Hepatocyte (in vitro differentiated cells): Measurements from ENCODE around the gene CHADL.

Experiments
- CTCF ChIP-seq: fragments of 200-600 bp; sonication (generic); IDR thresholded peaks from 2 replicates; pipeline ENCODE4 v1.5.1; 2016; ENCODE audit warnings: antibody characterized with exemption, mild to moderate bottlenecking; ENCODE audit not compliant: poor library complexity
- EZH2 ChIP-seq: fragments of 200-600 bp; sonication (generic); IDR thresholded peaks from 2 replicates; pipeline ENCODE4 v1.6.1; 2016; ENCODE audit warnings: antibody characterized with exemption, mild to moderate bottlenecking, borderline replicate concordance
- EZH2phosphoT487 ChIP-seq: fragments of 200-600 bp; sonication (generic); IDR thresholded peaks from one replicate; pipeline ENCODE4 v1.6.1; 2018; ENCODE audit warnings: antibody characterized with exemption, mild to moderate bottlenecking, low read depth, moderate library complexity; ENCODE audit not compliant: unreplicated experiment, severe bottlenecking

DNA sequence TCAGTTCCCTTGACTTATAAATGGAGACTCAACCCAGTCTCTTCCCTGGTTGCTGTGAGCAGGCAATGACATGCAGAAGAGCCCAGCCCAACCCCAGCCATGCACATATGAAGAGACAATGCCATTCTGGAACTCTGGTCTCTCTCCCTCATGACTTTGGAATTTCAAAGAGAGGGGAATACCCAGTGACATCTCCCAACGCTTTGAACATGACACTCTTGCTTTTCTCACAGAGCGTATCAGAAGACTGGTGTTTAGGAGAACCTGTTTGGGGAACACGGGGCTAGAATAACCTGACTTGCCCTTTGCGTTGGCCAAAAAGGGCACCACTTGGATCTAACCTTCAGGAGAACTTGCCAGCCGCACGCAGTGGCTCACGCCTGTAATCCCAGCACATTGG lies 32.4 kb upstream of the CHADL start:
- TF ChIP-seq EZH2, result no peak
- no peak for TF ChIP-seq CTCF
- TF ChIP-seq EZH2phosphoT487, result no peak
